ENCODE results near the gene FNBP1. TPM values are rescaled to one million over a fixed set of nuclear protein-coding genes. Genes with fewer than 3 reads are reported as not detected.

The FNBP1 gene
- total RNA-seq, 2 donors from 2014 or later: 17.1 to 17.9 TPM

DNA sequence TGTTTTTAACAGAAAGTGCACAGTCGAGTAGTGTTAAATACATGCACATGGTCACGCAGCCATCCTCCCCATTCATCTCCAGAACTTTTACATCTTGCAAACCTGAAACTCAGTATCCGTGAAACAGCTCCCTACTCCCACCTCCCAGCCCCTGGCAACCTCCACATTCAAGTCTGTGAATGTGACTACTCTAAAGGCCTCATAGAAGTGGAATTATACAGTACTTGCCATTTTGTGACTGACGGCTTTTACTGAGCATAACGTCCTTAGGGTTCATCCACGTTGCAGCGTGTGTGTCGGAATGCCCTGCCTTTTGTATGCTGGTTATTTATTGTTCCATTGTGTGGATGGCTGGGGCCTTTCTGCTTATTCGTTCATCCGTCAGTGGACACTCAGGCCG is 171.9 kb downstream of the FNBP1 start:
- Histone ChIP-seq H3K9me3 (no peaks in the 10 kb centered on the region), H3K27me3 (no peaks in the 10 kb centered on the region), H3K4me1 (no peaks in the 10 kb centered on the region), H3K4me3 (no peak overlapping the region), H3K27ac (no peak overlapping the region), H3K36me3 (replicated peaks in 1 of 2; ENCODE audit: insufficient read depth in 1 of 2, low read depth in 2 of 2) (peaks cover 0 to 5% of the 10 kb centered on the region in 2 donors)
- TF ChIP-seq, protein P1, sequence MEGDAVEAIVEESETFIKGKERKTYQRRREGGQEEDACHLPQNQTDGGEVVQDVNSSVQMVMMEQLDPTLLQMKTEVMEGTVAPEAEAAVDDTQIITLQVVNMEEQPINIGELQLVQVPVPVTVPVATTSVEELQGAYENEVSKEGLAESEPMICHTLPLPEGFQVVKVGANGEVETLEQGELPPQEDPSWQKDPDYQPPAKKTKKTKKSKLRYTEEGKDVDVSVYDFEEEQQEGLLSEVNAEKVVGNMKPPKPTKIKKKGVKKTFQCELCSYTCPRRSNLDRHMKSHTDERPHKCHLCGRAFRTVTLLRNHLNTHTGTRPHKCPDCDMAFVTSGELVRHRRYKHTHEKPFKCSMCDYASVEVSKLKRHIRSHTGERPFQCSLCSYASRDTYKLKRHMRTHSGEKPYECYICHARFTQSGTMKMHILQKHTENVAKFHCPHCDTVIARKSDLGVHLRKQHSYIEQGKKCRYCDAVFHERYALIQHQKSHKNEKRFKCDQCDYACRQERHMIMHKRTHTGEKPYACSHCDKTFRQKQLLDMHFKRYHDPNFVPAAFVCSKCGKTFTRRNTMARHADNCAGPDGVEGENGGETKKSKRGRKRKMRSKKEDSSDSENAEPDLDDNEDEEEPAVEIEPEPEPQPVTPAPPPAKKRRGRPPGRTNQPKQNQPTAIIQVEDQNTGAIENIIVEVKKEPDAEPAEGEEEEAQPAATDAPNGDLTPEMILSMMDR (IDR thresholded peaks at IDR 0.05): no peak
- TF ChIP-seq POLR2A (IDR thresholded peaks at IDR 0.05): no peak
- DNase-seq (no peak), ATAC-seq (no peak)
- intact Hi-C loops (cut with DNase I): no loop called here
- WGBS, 2 donors: 93% methylated on average over 10 of the region's 11 CpGs

DNA sequence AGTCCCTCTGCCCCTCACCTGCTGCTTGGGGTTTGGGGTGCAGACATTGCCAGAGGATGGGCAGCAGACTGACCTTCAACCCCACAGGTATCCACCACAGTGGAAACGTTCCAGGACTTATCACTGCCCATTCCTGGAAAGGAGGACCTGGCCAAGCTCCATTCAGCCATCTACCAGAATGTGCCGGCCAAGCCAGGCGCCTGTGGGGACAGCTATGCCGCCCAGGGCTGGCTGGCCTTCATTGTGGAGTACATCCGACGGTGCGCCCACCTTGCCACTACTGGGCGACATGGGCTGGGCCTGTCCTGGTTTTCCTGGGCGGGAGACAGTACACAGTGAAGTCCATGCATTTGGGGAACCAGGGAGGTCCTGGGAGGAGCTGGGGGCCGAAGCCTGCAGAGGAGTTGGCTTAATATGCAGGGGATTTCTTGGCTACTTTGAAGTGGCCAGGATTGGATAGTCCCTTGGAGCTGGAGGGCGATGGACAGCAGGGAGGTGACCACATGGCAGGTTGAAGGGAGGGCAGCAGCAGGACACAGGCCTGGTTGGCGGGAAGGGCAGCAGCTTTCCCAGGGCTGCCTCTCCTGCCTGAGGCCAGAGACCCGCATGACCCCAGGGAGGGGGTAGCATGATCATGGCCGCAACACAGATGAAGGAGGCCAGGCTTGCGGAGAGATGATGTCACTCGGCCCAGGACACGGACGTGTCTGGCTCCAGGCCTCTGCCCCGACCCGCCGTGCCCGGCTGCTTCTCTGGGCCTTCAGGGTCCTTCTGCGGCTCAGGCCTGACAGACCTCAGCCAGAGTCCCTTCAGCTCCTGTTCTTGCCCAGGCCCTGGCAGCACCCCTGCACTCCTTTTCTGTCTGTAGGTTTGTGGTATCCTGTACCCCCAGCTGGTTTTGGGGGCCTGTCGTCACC is 173.1 kb downstream of the FNBP1 start:
- Histone ChIP-seq H3K27me3 (no peaks in the 10 kb centered on the region), H3K9me3 (no peaks in the 10 kb centered on the region), H3K27ac (no peak overlapping the region), H3K4me1 (no peaks in the 10 kb centered on the region), H3K4me3 (no peak overlapping the region), H3K36me3 (replicated peaks in 1 of 2; ENCODE audit: insufficient read depth in 1 of 2, low read depth in 2 of 2) (peaks cover 3 to 4% of the 10 kb centered on the region in 2 donors)
- WGBS, 2 donors: 89 to 96% methylated on average over 9 to 22 of the region's 24 CpGs
- DNase-seq: no peak
- TF ChIP-seq, protein P1 (IDR thresholded peaks at IDR 0.05): no peak
- no peak for TF ChIP-seq POLR2A (IDR thresholded peaks at IDR 0.05)
- intact Hi-C loops (cut with DNase I): no loop called here
- ATAC-seq: no peak

DNA sequence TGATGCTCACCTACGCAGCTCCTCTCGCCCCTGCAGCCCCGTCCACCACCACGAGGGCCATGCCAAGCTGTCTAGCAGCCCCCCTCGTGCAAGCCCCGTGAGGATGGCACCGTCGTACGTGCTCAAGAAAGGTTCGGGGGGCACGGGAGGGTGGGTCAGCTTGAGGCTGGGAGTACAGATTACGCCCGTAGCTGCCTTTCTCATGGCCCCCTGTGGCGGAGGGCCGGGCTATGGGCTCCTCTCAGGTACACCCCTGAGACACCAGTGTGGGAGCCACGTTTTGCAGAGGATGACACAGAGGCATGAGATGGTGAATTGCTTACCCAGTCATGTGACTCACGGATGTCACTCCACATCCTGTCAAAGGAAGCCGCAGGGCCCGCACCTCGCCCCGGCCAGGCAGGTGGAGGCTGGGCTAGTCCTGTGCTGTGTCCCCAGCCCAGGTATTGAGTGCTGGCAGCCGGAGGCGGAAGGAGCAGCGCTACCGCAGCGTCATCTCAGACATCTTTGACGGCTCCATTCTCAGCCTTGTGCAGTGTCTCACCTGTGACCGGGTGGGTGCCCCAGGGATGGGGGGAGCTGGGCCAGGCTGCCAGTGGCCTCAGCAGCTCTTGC is 174.0 kb downstream of the FNBP1 start:
- intact Hi-C loops (cut with DNase I): no loop called here
- ATAC-seq (no peak), DNase-seq (peak in 1 of 4 donors; percentile 38)
- TF ChIP-seq POLR2A (IDR thresholded peaks at IDR 0.05): no peak
- TF ChIP-seq, protein P1 (IDR thresholded peaks at IDR 0.05): no peak
- 81 to 86% methylated on average over 9 to 28 of the region's 28 CpGs for WGBS, 2 donors
- Histone ChIP-seq H3K27me3 (no peaks in the 10 kb centered on the region), H3K27ac (no peak overlapping the region), H3K4me1 (no peaks in the 10 kb centered on the region), H3K36me3 (replicated peaks in 1 of 2; ENCODE audit: insufficient read depth in 1 of 2, low read depth in 2 of 2) (peaks cover 0 to 3% of the 10 kb centered on the region in 2 donors), H3K4me3 (no peak overlapping the region), H3K9me3 (no peaks in the 10 kb centered on the region)

DNA sequence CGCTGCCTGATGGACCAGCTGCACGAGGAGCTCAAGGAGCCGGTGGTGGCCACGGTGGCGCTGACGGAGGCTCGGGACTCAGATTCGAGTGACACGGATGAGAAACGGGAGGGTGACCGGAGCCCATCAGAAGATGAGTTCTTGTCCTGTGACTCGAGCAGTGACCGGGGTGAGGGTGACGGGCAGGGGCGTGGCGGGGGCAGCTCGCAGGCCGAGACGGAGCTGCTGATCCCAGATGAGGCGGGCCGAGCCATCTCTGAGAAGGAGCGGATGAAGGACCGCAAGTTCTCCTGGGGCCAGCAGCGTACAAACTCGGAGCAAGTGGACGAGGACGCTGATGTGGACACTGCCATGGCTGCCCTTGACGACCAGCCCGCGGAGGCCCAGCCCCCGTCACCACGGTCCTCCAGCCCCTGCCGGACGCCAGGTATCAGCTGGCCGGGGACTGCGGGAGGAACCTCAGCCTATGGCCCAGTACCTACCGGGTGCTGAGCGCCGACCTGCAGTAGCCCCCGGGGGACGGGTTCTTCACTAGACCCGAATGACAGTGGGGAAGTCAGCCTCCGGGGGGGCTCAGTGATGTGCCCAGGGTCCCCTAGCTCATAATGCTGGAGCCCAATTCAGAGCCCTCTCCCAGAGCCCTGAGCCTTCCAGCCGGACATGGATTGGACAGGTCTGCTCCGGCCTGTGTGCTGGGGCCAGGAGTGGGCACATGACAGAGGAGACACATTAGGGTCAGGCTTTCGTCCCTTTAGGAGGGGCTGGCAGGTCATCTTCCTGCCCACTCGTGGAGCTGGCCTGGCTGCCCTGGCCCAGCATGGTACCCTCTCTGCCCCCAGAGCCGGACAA is 174.7 kb downstream of the FNBP1 start:
- 84 to 86% methylated on average over 33 to 41 of the region's 48 CpGs for WGBS, 2 donors
- ATAC-seq: peak; percentile 29

More for the DNA sequence above, 174.7 kb downstream of the FNBP1 start:
- intact Hi-C loops (cut with DNase I): no loop called here
- Histone ChIP-seq H3K27ac (no peak overlapping the region), H3K27me3 (no peaks in the 10 kb centered on the region), H3K36me3 (replicated peaks in 1 of 2; ENCODE audit: insufficient read depth in 1 of 2, low read depth in 2 of 2) (peaks cover 0 to 3% of the 10 kb centered on the region in 2 donors), H3K9me3 (no peaks in the 10 kb centered on the region), H3K4me1 (no peaks in the 10 kb centered on the region), H3K4me3 (no peak overlapping the region)
- DNase-seq: no peak
- TF ChIP-seq, protein P1 (IDR thresholded peaks at IDR 0.05): no peak

Data from body of pancreas (tissue), 4 donors.